Suprapubic skin (tissue), 4 donors: ENCODE results near the gene CACNA2D3. TPM values are rescaled to one million over a fixed set of nuclear protein-coding genes. Genes with fewer than 3 reads are reported as not detected.

Source experiments
- DNase-seq, 2 donors: peaks; one replicate each; pipeline ENCODE4 v3.0.0-alpha.2; 2019; ENCODE audit warnings: low spot score in 2 of 2
- H3K27ac ChIP-seq: fragments of 200-600 bp; sonication (generic); one replicate; pipeline ENCODE4 v1.5.1; 2019
- H3K27me3 ChIP-seq: fragments of 200-600 bp; sonication (generic); one replicate; pipeline ENCODE4 v1.5.1; 2019
- H3K36me3 ChIP-seq: fragments of 200-600 bp; sonication (generic); one replicate; pipeline ENCODE4 v1.5.1; 2019
- H3K4me1 ChIP-seq: fragments of 200-600 bp; sonication (generic); one replicate; pipeline ENCODE4 v1.5.1; 2019
- H3K4me3 ChIP-seq: fragments of 200-600 bp; sonication (generic); one replicate; pipeline ENCODE4 v1.5.1; 2019; ENCODE audit warnings: mild to moderate bottlenecking
- H3K9me3 ChIP-seq: fragments of 200-600 bp; sonication (generic); one replicate; pipeline ENCODE4 v1.5.1; 2019
- CTCF ChIP-seq, 2 donors: fragments of 200-600 bp in 1 of 2; fragments of 450-650 bp in 1 of 2; sonication (generic) in 1 of 2; IDR thresholded peaks; one replicate each; pipeline ENCODE4 v1.5.1; 2016 to 2019; ENCODE audit warnings: antibody characterized with exemption in 2 of 2, mild to moderate bottlenecking in 1 of 2, moderate library complexity in 1 of 2
- EP300 ChIP-seq: sonication (generic); formaldehyde crosslinking; IDR thresholded peaks from one replicate; pipeline ENCODE4 v1.6.1; 2017; ENCODE audit warnings: antibody characterized with exemption
- POLR2A ChIP-seq, 2 donors: fragments of 450-650 bp; IDR thresholded peaks; one replicate each; pipeline ENCODE4 v1.6.1; 2017; ENCODE audit warnings: antibody characterized with exemption in 2 of 2, mild to moderate bottlenecking in 2 of 2, moderate library complexity in 2 of 2
- POLR2AphosphoS5 ChIP-seq, 3 donors: sonication (generic); formaldehyde crosslinking; IDR thresholded peaks; one replicate each; pipeline ENCODE4 v1.6.1; 2017; ENCODE audit warnings: antibody characterized with exemption in 3 of 3
- WGBS: methylation state at CpG from one replicate; pipeline ENCODE4 v1.1.5; 2018; 5-methylcytosine and 5-hydroxymethylcytosine counted together
- total RNA-seq, 4 donors: library from RNA; depleted of rRNA; stranded (reverse); fragments of >200 nt; gene quantifications; one replicate each; pipeline ENCODE4 v1.1.0, GENCODE V29; 2016

The CACNA2D3 gene
- total RNA-seq, 4 donors from 2014 or later, result 0.42 to 2.8 (median 0.95) TPM

GRCh38 chr3:54198556-54198955, 76.2 kb downstream of the CACNA2D3 start:
- Histone ChIP-seq H3K4me1 (no peaks in the 10 kb centered on the region), H3K9me3 (no peaks in the 10 kb centered on the region), H3K36me3 (no peaks in the 10 kb centered on the region), H3K27ac (no peak overlapping the region), H3K27me3 (no peaks in the 10 kb centered on the region), H3K4me3 (no peak overlapping the region)
- 68% methylated on average over 8 of the region's 9 CpGs for WGBS
- DNase-seq, result no peak
- TF ChIP-seq CTCF (IDR thresholded peaks at IDR 0.05) (no peak), POLR2A (IDR thresholded peaks at IDR 0.05) (no peak), EP300 (no peak), POLR2AphosphoS5 (IDR thresholded peaks at IDR 0.05) (no peak)

GRCh38 chr3:54202054-54202453, 79.7 kb downstream of the CACNA2D3 start:
- WGBS, result 57% methylated on average over 5 of the region's 5 CpGs
- DNase-seq, result no peak
- TF ChIP-seq EP300 (no peak), POLR2AphosphoS5 (IDR thresholded peaks at IDR 0.05) (no peak), CTCF (IDR thresholded peaks at IDR 0.05) (no peak), POLR2A (IDR thresholded peaks at IDR 0.05) (no peak)
- H3K27me3 ChIP-seq, result no peaks in the 10 kb centered on the region
- no peak overlapping the region for H3K27ac ChIP-seq
- no peaks in the 10 kb centered on the region for H3K36me3 ChIP-seq
- no peaks in the 10 kb centered on the region for H3K4me1 ChIP-seq
- H3K4me3 ChIP-seq, result no peak overlapping the region
- no peaks in the 10 kb centered on the region for H3K9me3 ChIP-seq

GRCh38 chr3:54202651-54203248, 80.4 kb downstream of the CACNA2D3 start:
- Histone ChIP-seq H3K27me3 (no peaks in the 10 kb centered on the region), H3K27ac (no peak overlapping the region), H3K9me3 (no peaks in the 10 kb centered on the region), H3K4me1 (no peaks in the 10 kb centered on the region), H3K36me3 (no peaks in the 10 kb centered on the region), H3K4me3 (no peak overlapping the region)
- TF ChIP-seq CTCF (IDR thresholded peaks at IDR 0.05) (no peak), POLR2AphosphoS5 (IDR thresholded peaks at IDR 0.05) (no peak), EP300 (no peak), POLR2A (IDR thresholded peaks at IDR 0.05) (no peak)
- 78% methylated on average over 5 of the region's 5 CpGs for WGBS
- DNase-seq, result no peak

GRCh38 chr3:54206874-54207273, 84.5 kb downstream of the CACNA2D3 start:
- Histone ChIP-seq H3K4me1 (no peaks in the 10 kb centered on the region), H3K27ac (no peak overlapping the region), H3K36me3 (no peaks in the 10 kb centered on the region), H3K27me3 (no peaks in the 10 kb centered on the region), H3K9me3 (no peaks in the 10 kb centered on the region), H3K4me3 (no peak overlapping the region)
- no peak for DNase-seq
- TF ChIP-seq CTCF (IDR thresholded peaks at IDR 0.05) (no peak), EP300 (no peak), POLR2AphosphoS5 (IDR thresholded peaks at IDR 0.05) (no peak), POLR2A (IDR thresholded peaks at IDR 0.05) (no peak)
- 100% methylated on average over 1 of the region's 1 CpG for WGBS

GRCh38 chr3:54211097-54211496, 88.7 kb downstream of the CACNA2D3 start:
- no peak for DNase-seq
- 19% methylated on average over 1 of the region's 1 CpG for WGBS
- no peaks in the 10 kb centered on the region for H3K4me1 ChIP-seq

More at GRCh38 chr3:54211097-54211496, 88.7 kb downstream of the CACNA2D3 start:
- Histone ChIP-seq H3K4me3 (no peak overlapping the region), H3K27me3 (no peaks in the 10 kb centered on the region), H3K36me3 (no peaks in the 10 kb centered on the region), H3K9me3 (no peaks in the 10 kb centered on the region), H3K27ac (no peak overlapping the region)
- TF ChIP-seq POLR2A (IDR thresholded peaks at IDR 0.05), result no peak
- no peak for TF ChIP-seq CTCF (IDR thresholded peaks at IDR 0.05)
- TF ChIP-seq EP300, result no peak
- TF ChIP-seq POLR2AphosphoS5 (IDR thresholded peaks at IDR 0.05), result no peak
